HepG2 (cell line): Measurements from ENCODE around the gene TCFL5. TPM values are rescaled to one million over a fixed set of nuclear protein-coding genes. Genes with fewer than 3 reads are reported as not detected.

ENCODE experiments used
- ARNT2 ChIP-seq: sonication (generic); formaldehyde crosslinking; IDR thresholded peaks from 2 replicates; pipeline ENCODE4 v1.8.0; 2022; ENCODE audit warnings: mild to moderate bottlenecking, low read depth, missing genetic modification reagents, moderate library complexity
- ATF1 ChIP-seq: IDR thresholded peaks from 2 replicates; pipeline ENCODE4 v1.6.1; 2016; ENCODE audit warnings: mild to moderate bottlenecking, control low read depth
- ATM ChIP-seq: fragments of 450-650 bp; IDR thresholded peaks from 2 replicates; pipeline ENCODE4 v1.7.1; 2017; ENCODE audit warnings: mild to moderate bottlenecking, borderline replicate concordance
- DR1 ChIP-seq: sonication (generic); formaldehyde crosslinking; IDR thresholded peaks from 2 replicates; pipeline ENCODE4 v1.8.0; 2021; ENCODE audit warnings: mild to moderate bottlenecking, missing genetic modification reagents, inconsistent platforms
- ETV6 ChIP-seq: sonication (generic); formaldehyde crosslinking; conservative IDR thresholded peaks from 2 replicates; pipeline ENCODE4 v1.4.0; 2020; ENCODE audit warnings: missing genetic modification reagents
- FOSL1 ChIP-seq: sonication (generic); formaldehyde crosslinking; IDR thresholded peaks from 2 replicates; pipeline ENCODE4 v1.9.0; 2021; ENCODE audit warnings: missing genetic modification reagents, borderline replicate concordance
- FOXK1 ChIP-seq: sonication (generic); formaldehyde crosslinking; IDR thresholded peaks from 2 replicates; pipeline ENCODE4 v1.4.0; 2020; ENCODE audit warnings: low read depth, missing genetic modification reagents, borderline replicate concordance
- FOXP1 ChIP-seq, 2 experiments: fragments of 450-650 bp in 1 of 2; IDR thresholded peaks; 2 replicates each; pipeline ENCODE4 v1.6.1; 2017 to 2018; ENCODE audit warnings: antibody characterized with exemption in 1 of 2
- JUN ChIP-seq: sonication (generic); formaldehyde crosslinking; IDR thresholded peaks from 2 replicates; pipeline ENCODE4 v1.4.0; 2020; ENCODE audit warnings: mild to moderate bottlenecking, missing genetic modification reagents
- KLF12 ChIP-seq: sonication (generic); formaldehyde crosslinking; IDR thresholded peaks from 2 replicates; pipeline ENCODE4 v1.4.0; 2020; ENCODE audit warnings: missing genetic modification reagents, borderline replicate concordance
- MAFK ChIP-seq, 2 experiments: IDR thresholded peaks in 1 of 2; conservative IDR thresholded peaks in 1 of 2; 2 replicates each; pipeline ENCODE4 v1.6.1; 2011; ENCODE audit warnings: improper control_type of control experiment in 2 of 2, low read length in 2 of 2
- PLRG1 ChIP-seq: fragments of 450-650 bp; conservative IDR thresholded peaks from 2 replicates; pipeline ENCODE4 v1.6.1; 2016
- TFAP4 ChIP-seq: sonication (generic); IDR thresholded peaks from 2 replicates; pipeline ENCODE4 v1.6.1; 2016; ENCODE audit warnings: low read depth, borderline replicate concordance
- ZMYM4 ChIP-seq: sonication (generic); formaldehyde crosslinking; IDR thresholded peaks from 2 replicates; pipeline ENCODE4 v1.8.1; 2023; ENCODE audit warnings: mild to moderate bottlenecking, missing genetic modification reagents
- ZNF230 ChIP-seq: sonication (generic); formaldehyde crosslinking; IDR thresholded peaks from 2 replicates; pipeline ENCODE4 v1.4.0; 2020; ENCODE audit warnings: mild to moderate bottlenecking, missing genetic modification reagents
- ZNF296 ChIP-seq: sonication (generic); formaldehyde crosslinking; conservative IDR thresholded peaks from 2 replicates; pipeline ENCODE4 v1.5.0; 2020; ENCODE audit warnings: mild to moderate bottlenecking, missing genetic modification reagents
- ZNF451 ChIP-seq: sonication (generic); formaldehyde crosslinking; IDR thresholded peaks from 2 replicates; pipeline ENCODE4 v1.5.0; 2020; ENCODE audit warnings: mild to moderate bottlenecking, missing genetic modification reagents
- ZNF484 ChIP-seq: sonication (generic); formaldehyde crosslinking; IDR thresholded peaks from 2 replicates; pipeline ENCODE4 v1.5.1; 2020; ENCODE audit warnings: mild to moderate bottlenecking, low read depth, missing genetic modification reagents, borderline replicate concordance
- ZNF839 ChIP-seq: sonication (generic); formaldehyde crosslinking; IDR thresholded peaks from 2 replicates; pipeline ENCODE4 v1.4.0; 2020; ENCODE audit warnings: missing genetic modification reagents, mild to moderate bottlenecking, borderline replicate concordance
- ZSCAN21 ChIP-seq: sonication (generic); formaldehyde crosslinking; IDR thresholded peaks from 2 replicates; pipeline ENCODE4 v1.8.0; 2022; ENCODE audit warnings: mild to moderate bottlenecking, missing genetic modification reagents, moderate library complexity, borderline replicate concordance
- ZSCAN22 ChIP-seq: sonication (generic); formaldehyde crosslinking; IDR thresholded peaks from 2 replicates; pipeline ENCODE4 v1.4.0; 2020; ENCODE audit warnings: mild to moderate bottlenecking, missing genetic modification reagents
- ZSCAN29 ChIP-seq: sonication (generic); formaldehyde crosslinking; conservative IDR thresholded peaks from 2 replicates; pipeline ENCODE4 v1.4.0; 2020; ENCODE audit warnings: mild to moderate bottlenecking, missing genetic modification reagents
- polyA plus RNA-seq, 8 experiments: library from polyadenylated mRNA; depleted of rRNA in 3 of 8; stranded (reverse) in 7 of 8; unstranded in 1 of 8; fragments of >200 nt; fragmentation: Illumina TruSeq in 4 of 8; extraction: Trizol in 4 of 8; gene quantifications; 2 replicates each; pipeline versions ENCODE4 v1.2.1 to v1.2.3, GENCODE V29; 2011 to 2016; ENCODE audit warnings: low read depth in 4 of 8, missing spikeins in 1 of 8, mixed read lengths in 1 of 8; ENCODE audit not compliant: insufficient read depth in 1 of 8
- total RNA-seq, 5 experiments: library from RNA; depleted of rRNA; stranded (reverse); fragments of >200 nt; fragmentation: Illumina TruSeq; extraction: Trizol; gene quantifications; 2 replicates each; pipeline ENCODE4 v1.2.3, GENCODE V29; 2016; ENCODE audit warnings: low read depth in 1 of 5
- TF ChIP-seq, protein P1 (sequence below): sonication (generic); formaldehyde crosslinking; IDR thresholded peaks from 2 replicates; pipeline ENCODE4 v1.4.0; 2020; ENCODE audit warnings: missing genetic modification reagents, mild to moderate bottlenecking, borderline replicate concordance
- TF ChIP-seq, protein P2 (sequence below): sonication (generic); formaldehyde crosslinking; IDR thresholded peaks from 2 replicates; pipeline ENCODE4 v1.8.0; 2022; ENCODE audit warnings: mild to moderate bottlenecking, missing genetic modification reagents, moderate library complexity
- TF ChIP-seq, protein P3 (sequence below): sonication (generic); formaldehyde crosslinking; IDR thresholded peaks from 2 replicates; pipeline ENCODE4 v1.4.0; 2020; ENCODE audit warnings: missing genetic modification reagents
- TF ChIP-seq, protein P4 (sequence below): sonication (generic); formaldehyde crosslinking; IDR thresholded peaks from 2 replicates; pipeline ENCODE4 v1.5.0; 2020; ENCODE audit warnings: missing genetic modification reagents

The TCFL5 gene
- total and polyA plus RNA-seq, 2 of the 13 experiments (the other 11 are each of a cell fraction or from before 2014, with no cell fraction given), result 14.8 to 20.0 TPM

DNA sequence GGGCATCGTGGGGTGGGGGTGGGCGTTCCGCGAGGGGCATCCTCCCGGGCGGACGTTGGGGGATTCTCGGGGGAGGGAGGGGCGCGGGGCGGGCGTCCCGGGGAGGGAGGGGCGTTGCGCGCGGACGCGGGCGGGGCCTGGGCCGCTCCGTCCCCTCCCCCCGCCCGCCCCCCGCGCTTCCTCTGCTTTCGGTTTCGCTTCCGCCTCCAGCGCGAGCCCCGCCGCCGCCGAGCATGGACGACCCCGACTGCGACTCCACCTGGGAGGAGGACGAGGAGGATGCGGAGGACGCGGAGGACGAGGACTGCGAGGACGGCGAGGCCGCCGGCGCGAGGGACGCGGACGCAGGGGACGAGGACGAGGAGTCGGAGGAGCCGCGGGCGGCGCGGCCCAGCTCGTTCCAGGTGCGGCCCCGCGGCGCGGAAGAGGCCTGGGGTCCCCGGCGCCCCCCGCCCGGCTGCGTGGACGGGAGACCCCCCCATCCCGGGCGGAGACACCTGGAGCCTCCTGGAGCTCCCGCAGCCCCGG, 56.9 kb downstream of the TCFL5 start, which contains the start of gene OGFR (continued):
- TF ChIP-seq ZNF296 (CRISPR knock-in tag) (no peak), ATF1 (no peak), FOXP1 (IDR thresholded peaks at IDR 0.05) (no peak), FOXP1 (CRISPR knock-in tag; IDR thresholded peaks at IDR 0.05) (no peak), ZMYM4 (CRISPR knock-in tag) (0 out of 2 replicates have a peak, but pooled peaks have one; percentile 32), ZSCAN29 (CRISPR knock-in tag) (no peak), ZSCAN22 (0 out of 2 replicates have a peak, but pooled peaks have one; percentile 35), JUN (no peak), ARNT2 (no peak), MAFK (conservative IDR thresholded peaks at IDR 0.05 in 1 of 2, IDR thresholded peaks at IDR 0.05 in 1 of 2; ENCODE audit: low read length in 2 of 2) (no peak), ZSCAN21 (CRISPR knock-in tag) (peak; percentile 45; the same call in 1 of the 2 replicates), ZNF839 (CRISPR knock-in tag) (no peak), TFAP4 (0 out of 2 replicates have a peak, but pooled peaks have one; percentile 9), ZNF230 (CRISPR knock-in tag) (no peak), PLRG1 (no peak), ATM (no peak), FOSL1 (CRISPR knock-in tag) (no peak), ETV6 (CRISPR knock-in tag) (peak; percentile 80; the same call in 1 of the 2 replicates), KLF12 (CRISPR knock-in tag) (peak; percentile 58; the same call in 1 of the 2 replicates), ZNF484 (CRISPR knock-in tag) (no peak), FOXK1 (CRISPR knock-in tag) (peak; percentile 43; the same call in 1 of the 2 replicates), DR1 (CRISPR knock-in tag) (no peak; the same call in 1 of the 2 replicates), ZNF451 (peak; percentile 70; the same call in 1 of the 2 replicates)
- TF ChIP-seq, protein P1, sequence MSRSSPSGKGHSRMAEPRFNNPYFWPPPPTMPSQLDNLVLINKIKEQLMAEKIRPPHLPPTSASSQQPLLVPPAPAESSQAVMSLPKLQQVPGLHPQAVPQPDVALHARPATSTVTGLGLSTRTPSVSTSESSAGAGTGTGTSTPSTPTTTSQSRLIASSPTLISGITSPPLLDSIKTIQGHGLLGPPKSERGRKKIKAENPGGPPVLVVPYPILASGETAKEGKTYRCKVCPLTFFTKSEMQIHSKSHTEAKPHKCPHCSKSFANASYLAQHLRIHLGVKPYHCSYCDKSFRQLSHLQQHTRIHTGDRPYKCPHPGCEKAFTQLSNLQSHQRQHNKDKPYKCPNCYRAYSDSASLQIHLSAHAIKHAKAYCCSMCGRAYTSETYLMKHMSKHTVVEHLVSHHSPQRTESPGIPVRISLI (CRISPR knock-in tag), result no peak
- TF ChIP-seq, protein P2, sequence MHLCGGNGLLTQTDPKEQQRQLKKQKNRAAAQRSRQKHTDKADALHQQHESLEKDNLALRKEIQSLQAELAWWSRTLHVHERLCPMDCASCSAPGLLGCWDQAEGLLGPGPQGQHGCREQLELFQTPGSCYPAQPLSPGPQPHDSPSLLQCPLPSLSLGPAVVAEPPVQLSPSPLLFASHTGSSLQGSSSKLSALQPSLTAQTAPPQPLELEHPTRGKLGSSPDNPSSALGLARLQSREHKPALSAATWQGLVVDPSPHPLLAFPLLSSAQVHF (CRISPR knock-in tag), result peak; percentile 81; the same call in 1 of the 2 replicates
- TF ChIP-seq, protein P3, sequence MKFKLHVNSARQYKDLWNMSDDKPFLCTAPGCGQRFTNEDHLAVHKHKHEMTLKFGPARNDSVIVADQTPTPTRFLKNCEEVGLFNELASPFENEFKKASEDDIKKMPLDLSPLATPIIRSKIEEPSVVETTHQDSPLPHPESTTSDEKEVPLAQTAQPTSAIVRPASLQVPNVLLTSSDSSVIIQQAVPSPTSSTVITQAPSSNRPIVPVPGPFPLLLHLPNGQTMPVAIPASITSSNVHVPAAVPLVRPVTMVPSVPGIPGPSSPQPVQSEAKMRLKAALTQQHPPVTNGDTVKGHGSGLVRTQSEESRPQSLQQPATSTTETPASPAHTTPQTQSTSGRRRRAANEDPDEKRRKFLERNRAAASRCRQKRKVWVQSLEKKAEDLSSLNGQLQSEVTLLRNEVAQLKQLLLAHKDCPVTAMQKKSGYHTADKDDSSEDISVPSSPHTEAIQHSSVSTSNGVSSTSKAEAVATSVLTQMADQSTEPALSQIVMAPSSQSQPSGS (CRISPR knock-in tag), result no peak
- TF ChIP-seq, protein P4, sequence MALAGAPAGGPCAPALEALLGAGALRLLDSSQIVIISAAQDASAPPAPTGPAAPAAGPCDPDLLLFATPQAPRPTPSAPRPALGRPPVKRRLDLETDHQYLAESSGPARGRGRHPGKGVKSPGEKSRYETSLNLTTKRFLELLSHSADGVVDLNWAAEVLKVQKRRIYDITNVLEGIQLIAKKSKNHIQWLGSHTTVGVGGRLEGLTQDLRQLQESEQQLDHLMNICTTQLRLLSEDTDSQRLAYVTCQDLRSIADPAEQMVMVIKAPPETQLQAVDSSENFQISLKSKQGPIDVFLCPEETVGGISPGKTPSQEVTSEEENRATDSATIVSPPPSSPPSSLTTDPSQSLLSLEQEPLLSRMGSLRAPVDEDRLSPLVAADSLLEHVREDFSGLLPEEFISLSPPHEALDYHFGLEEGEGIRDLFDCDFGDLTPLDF (CRISPR knock-in tag), result no peak
